Measurements from ENCODE around the gene MAOA.

DNA sequence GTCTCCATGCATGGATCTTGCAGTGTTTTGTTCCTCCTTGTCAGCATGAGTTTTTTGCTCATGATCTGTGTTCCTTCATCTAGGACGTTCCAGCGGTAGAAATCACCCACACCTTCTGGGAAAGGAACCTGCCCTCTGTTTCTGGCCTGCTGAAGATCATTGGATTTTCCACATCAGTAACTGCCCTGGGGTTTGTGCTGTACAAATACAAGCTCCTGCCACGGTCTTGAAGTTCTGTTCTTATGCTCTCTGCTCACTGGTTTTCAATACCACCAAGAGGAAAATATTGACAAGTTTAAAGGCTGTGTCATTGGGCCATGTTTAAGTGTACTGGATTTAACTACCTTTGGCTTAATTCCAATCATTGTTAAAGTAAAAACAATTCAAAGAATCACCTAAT lies 88.2 kb downstream of the MAOA start:
- TF ChIP-seq, protein P1, sequence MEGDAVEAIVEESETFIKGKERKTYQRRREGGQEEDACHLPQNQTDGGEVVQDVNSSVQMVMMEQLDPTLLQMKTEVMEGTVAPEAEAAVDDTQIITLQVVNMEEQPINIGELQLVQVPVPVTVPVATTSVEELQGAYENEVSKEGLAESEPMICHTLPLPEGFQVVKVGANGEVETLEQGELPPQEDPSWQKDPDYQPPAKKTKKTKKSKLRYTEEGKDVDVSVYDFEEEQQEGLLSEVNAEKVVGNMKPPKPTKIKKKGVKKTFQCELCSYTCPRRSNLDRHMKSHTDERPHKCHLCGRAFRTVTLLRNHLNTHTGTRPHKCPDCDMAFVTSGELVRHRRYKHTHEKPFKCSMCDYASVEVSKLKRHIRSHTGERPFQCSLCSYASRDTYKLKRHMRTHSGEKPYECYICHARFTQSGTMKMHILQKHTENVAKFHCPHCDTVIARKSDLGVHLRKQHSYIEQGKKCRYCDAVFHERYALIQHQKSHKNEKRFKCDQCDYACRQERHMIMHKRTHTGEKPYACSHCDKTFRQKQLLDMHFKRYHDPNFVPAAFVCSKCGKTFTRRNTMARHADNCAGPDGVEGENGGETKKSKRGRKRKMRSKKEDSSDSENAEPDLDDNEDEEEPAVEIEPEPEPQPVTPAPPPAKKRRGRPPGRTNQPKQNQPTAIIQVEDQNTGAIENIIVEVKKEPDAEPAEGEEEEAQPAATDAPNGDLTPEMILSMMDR (conservative IDR thresholded peaks at IDR 0.05; ENCODE audit: low read depth, low read length): no peak
- TF ChIP-seq EZH2 (IDR thresholded peaks at IDR 0.05; ENCODE audit: low read length, unreplicated experiment): no peak
